Loucy (cell line): ENCODE data around the gene KCNQ2.

Source experiments
- EZH2phosphoT487 ChIP-seq: fragments of 200-600 bp; IDR thresholded peaks from 2 replicates; pipeline ENCODE4 v1.6.1; 2018; ENCODE audit warnings: antibody characterized with exemption, mild to moderate bottlenecking, moderate library complexity, borderline replicate concordance
- TF ChIP-seq, protein P1 (sequence below): fragments of 200-600 bp; sonication (generic); conservative IDR thresholded peaks from 2 replicates; pipeline ENCODE4 v1.5.1; 2014; ENCODE audit warnings: mild to moderate bottlenecking, antibody characterized with exemption, low read length

DNA sequence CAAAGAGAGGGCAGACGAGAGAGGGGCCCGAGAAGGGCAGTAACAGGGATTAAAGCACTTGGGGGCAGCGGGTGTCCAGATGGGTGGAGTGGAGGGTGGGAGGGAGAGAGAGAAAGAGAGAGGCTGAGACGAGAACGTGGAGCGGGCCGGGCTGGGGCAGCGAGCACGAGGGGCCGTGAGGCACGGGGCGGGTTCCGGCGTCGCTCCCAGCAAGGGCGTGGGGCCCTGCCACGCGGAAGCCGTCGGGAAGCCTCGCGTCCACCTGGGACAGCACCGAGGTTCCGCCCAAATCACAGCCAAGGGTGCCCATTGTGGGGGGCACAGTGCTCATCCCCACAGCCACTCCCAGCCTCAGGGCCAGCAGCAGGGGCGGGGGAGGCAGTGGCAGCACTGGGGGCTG, 49.8 kb downstream of the KCNQ2 start:
- TF ChIP-seq, protein P1, sequence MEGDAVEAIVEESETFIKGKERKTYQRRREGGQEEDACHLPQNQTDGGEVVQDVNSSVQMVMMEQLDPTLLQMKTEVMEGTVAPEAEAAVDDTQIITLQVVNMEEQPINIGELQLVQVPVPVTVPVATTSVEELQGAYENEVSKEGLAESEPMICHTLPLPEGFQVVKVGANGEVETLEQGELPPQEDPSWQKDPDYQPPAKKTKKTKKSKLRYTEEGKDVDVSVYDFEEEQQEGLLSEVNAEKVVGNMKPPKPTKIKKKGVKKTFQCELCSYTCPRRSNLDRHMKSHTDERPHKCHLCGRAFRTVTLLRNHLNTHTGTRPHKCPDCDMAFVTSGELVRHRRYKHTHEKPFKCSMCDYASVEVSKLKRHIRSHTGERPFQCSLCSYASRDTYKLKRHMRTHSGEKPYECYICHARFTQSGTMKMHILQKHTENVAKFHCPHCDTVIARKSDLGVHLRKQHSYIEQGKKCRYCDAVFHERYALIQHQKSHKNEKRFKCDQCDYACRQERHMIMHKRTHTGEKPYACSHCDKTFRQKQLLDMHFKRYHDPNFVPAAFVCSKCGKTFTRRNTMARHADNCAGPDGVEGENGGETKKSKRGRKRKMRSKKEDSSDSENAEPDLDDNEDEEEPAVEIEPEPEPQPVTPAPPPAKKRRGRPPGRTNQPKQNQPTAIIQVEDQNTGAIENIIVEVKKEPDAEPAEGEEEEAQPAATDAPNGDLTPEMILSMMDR, result no peak
- no peak for TF ChIP-seq EZH2phosphoT487
